GM12878 (cell line): ENCODE measurements around the gene PPP5C. TPM values are rescaled to one million over a fixed set of nuclear protein-coding genes. Genes with fewer than 3 reads are reported as not detected.

ENCODE experiments used
- ATAC-seq: fragments of 200-7000 bp; cut with Tn5 transposase; 3 replicates; pipeline ENCODE4 v1.9.1; 2020; ENCODE audit warnings: mild to moderate bottlenecking, moderate library complexity
- BruUV-seq: library from RNA; stranded (reverse); fragments of 400-500 nt; replicated peaks from 2 replicates; lab custom pipeline; 2021; lab: Mats Ljungman, UMichigan
- CTCF ChIA-PET: fragments of 300-600 bp; sonication (Branson Sonifier 250); formaldehyde crosslinking; extraction: SDS; loops from one replicate; lab custom pipeline; 2021; ENCODE audit warnings: inconsistent platforms; lab: Yijun Ruan, JAX
- POLR2A ChIA-PET: fragments of 350-600 bp; formaldehyde crosslinking; extraction: SDS; loops from one replicate; lab custom pipeline; 2021; ENCODE audit warnings: inconsistent platforms; lab: Charles Lee
- RAD21 ChIA-PET: fragments of 300-600 bp; sonication (Branson Sonifier 250); formaldehyde crosslinking; loops from one replicate; lab custom pipeline; 2023; ENCODE audit warnings: antibody characterized with exemption; ENCODE audit not compliant: unreplicated experiment; lab: Charles Lee
- SMC1A ChIA-PET: fragments of 300-600 bp; sonication (Branson Sonifier 250); formaldehyde crosslinking; loops from one replicate; lab custom pipeline; 2023; ENCODE audit not compliant: unreplicated experiment, uncharacterized antibody; lab: Charles Lee
- DNase-seq: peaks from one replicate; pipeline ENCODE4 v3.0.0-alpha.2; 2011; ENCODE audit warnings: low read depth, low spot score
- FAIRE-seq: peaks from 3 replicates; lab custom pipeline; 2011; peaks lifted over from hg19 to GRCh38; lab: Jason Lieb, UNC
- H2AFZ ChIP-seq: 2 replicates; pipeline ENCODE4 v1.6.0; 2011; ENCODE audit warnings: low read depth, low read length, control low read depth; ENCODE audit not compliant: control insufficient read depth
- H3K27ac ChIP-seq: 2 replicates; pipeline ENCODE4 v1.5.1; 2011; ENCODE audit warnings: control low read depth; ENCODE audit not compliant: control insufficient read depth, insufficient read depth
- H3K27me3 ChIP-seq, 2 experiments: replicated peaks in 1 of 2; 2 replicates each; pipeline versions ENCODE4 v1.6.0 to v1.6.1; 2011; ENCODE audit warnings: low read length in 1 of 2; ENCODE audit not compliant: control insufficient read depth in 2 of 2, insufficient read depth in 2 of 2
- H3K36me3 ChIP-seq, 2 experiments: 2 replicates each; pipeline ENCODE4 v1.5.1; 2011; ENCODE audit warnings: low read length in 1 of 2; ENCODE audit not compliant: control insufficient read depth in 2 of 2, insufficient read depth in 2 of 2
- H3K4me1 ChIP-seq: 2 replicates; pipeline ENCODE4 v1.6.1; 2011; ENCODE audit warnings: mild to moderate bottlenecking, low read length, moderate library complexity, mixed read lengths; ENCODE audit not compliant: control insufficient read depth, insufficient read depth
- H3K4me2 ChIP-seq: 2 replicates; pipeline ENCODE4 v1.6.0; 2011; ENCODE audit warnings: control low read depth; ENCODE audit not compliant: control insufficient read depth, insufficient read depth
- H3K4me3 ChIP-seq: fragments of 200-600 bp; sonication (generic); 2 replicates; pipeline ENCODE4 v1.5.1; 2016
- H3K79me2 ChIP-seq: 2 replicates; pipeline ENCODE4 v1.6.0; 2011; ENCODE audit warnings: low read length; ENCODE audit not compliant: control insufficient read depth, insufficient read depth
- H3K9ac ChIP-seq: 2 replicates; pipeline ENCODE4 v1.8.0; 2011; ENCODE audit warnings: low read length, control low read depth, mixed read lengths; ENCODE audit not compliant: control insufficient read depth, insufficient read depth
- H3K9me3 ChIP-seq: replicated peaks from 3 replicates; pipeline ENCODE4 v1.5.1; 2011; ENCODE audit warnings: mild to moderate bottlenecking, low read length; ENCODE audit not compliant: control insufficient read depth, insufficient read depth
- H4K20me1 ChIP-seq: 2 replicates; pipeline ENCODE4 v1.6.0; 2011; ENCODE audit not compliant: control insufficient read depth, insufficient read depth
- CEBPZ ChIP-seq: fragments of 150-350 bp; IDR thresholded peaks from 2 replicates; pipeline ENCODE4 v1.6.1; 2016; ENCODE audit warnings: low read depth, low read length
- CHD1 ChIP-seq: IDR thresholded peaks from 2 replicates; pipeline ENCODE4 v1.6.1; 2012; ENCODE audit warnings: low read depth, low read length, improper control_type of control experiment
- CHD4 ChIP-seq: fragments of 200-600 bp; sonication (generic); IDR thresholded peaks from 2 replicates; pipeline ENCODE4 v1.6.1; 2016; ENCODE audit warnings: mild to moderate bottlenecking
- HDAC2 ChIP-seq: fragments of 200-600 bp; sonication (generic); IDR thresholded peaks from 2 replicates; pipeline ENCODE4 v1.6.1; 2017
- HDAC6 ChIP-seq: fragments of 200-600 bp; sonication (generic); IDR thresholded peaks from one replicate; pipeline ENCODE4 v1.8.0; 2017; ENCODE audit warnings: antibody characterized with exemption; ENCODE audit not compliant: unreplicated experiment
- IRF5 ChIP-seq: fragments of 450-650 bp; IDR thresholded peaks from 2 replicates; pipeline ENCODE4 v1.6.1; 2017; ENCODE audit warnings: borderline replicate concordance
- MTA2 ChIP-seq: fragments of 450-650 bp; IDR thresholded peaks from 2 replicates; pipeline ENCODE4 v1.6.1; 2016; ENCODE audit warnings: low read depth, mild to moderate bottlenecking, moderate library complexity
- NBN ChIP-seq: fragments of 450-650 bp; IDR thresholded peaks from 2 replicates; pipeline ENCODE4 v1.6.1; 2016
- RAD21 ChIP-seq: IDR thresholded peaks from 2 replicates; pipeline ENCODE4 v1.6.1; 2011; ENCODE audit warnings: mild to moderate bottlenecking, low read depth, low read length, moderate library complexity; ENCODE audit not compliant: insufficient read depth
- RCOR1 ChIP-seq: conservative IDR thresholded peaks from 2 replicates; pipeline ENCODE4 v1.6.1; 2012; ENCODE audit warnings: low read depth, low read length, improper control_type of control experiment
- TCF3 ChIP-seq: IDR thresholded peaks from 2 replicates; pipeline ENCODE4 v1.6.1; 2012; ENCODE audit warnings: low read depth, mild to moderate bottlenecking, low read length, borderline replicate concordance; ENCODE audit not compliant: insufficient read depth
- ZBTB11 ChIP-seq: fragments of 450-650 bp; formaldehyde crosslinking; IDR thresholded peaks from 2 replicates; pipeline ENCODE4 v1.5.0; 2022; ENCODE audit warnings: mild to moderate bottlenecking, missing genetic modification characterization
- WGBS: methylation state at CpG from one replicate; pipeline ENCODE4 v1.1.6; 2016; ENCODE audit warnings: low lambda C conversion rate; ENCODE audit not compliant: insufficient replicate concordance, insufficient coverage; ENCODE audit errors: missing lambda C conversion rate; 5-methylcytosine and 5-hydroxymethylcytosine counted together
- in situ Hi-C: fragments of 300-500 bp; cut with MboI; formaldehyde crosslinking; loops from 9 replicates; pipeline ENCODE4 v1.14.3; 2018; ENCODE audit warnings: mixed read lengths
- intact Hi-C: fragments of 100-400 bp; cut with micrococcal nuclease; formaldehyde crosslinking; loops from one replicate; pipeline ENCODE4 v1.14.2; 2022; ENCODE audit not compliant: unreplicated experiment
- polyA plus RNA-seq, 11 experiments: library from polyadenylated mRNA; depleted of rRNA in 4 of 11; unstranded in 6 of 11; stranded (reverse) in 5 of 11; fragments of >200 nt; fragmentation: Nextera tagmentation in 4 of 11; fragmentation: Illumina TruSeq in 1 of 11; extraction: Ambion mirVana in 4 of 11; extraction: Trizol in 1 of 11; gene quantifications; 1 replicate in 1 of 11; 2 replicates in 10 of 11; pipeline versions ENCODE4 v1.2.1 to v1.2.3, GENCODE V29; 2011 to 2016; ENCODE audit warnings: inconsistent platforms in 2 of 11, missing spikeins in 2 of 11, low read depth in 1 of 11
- total RNA-seq, 4 experiments: library from RNA; depleted of rRNA in 3 of 4; stranded (reverse); fragments of >200 nt in 3 of 4; fragmentation: Illumina TruSeq in 1 of 4; extraction: Trizol in 1 of 4; gene quantifications; 2 replicates each; pipeline versions ENCODE4 v1.2.1 to v1.2.3, GENCODE V29; 2013 to 2021
- TF ChIP-seq, protein P1 (sequence below): fragments of 450-650 bp; IDR thresholded peaks from 2 replicates; pipeline ENCODE4 v1.6.1; 2014; ENCODE audit warnings: mild to moderate bottlenecking

PPP5C gene
- total and polyA plus RNA-seq, 10 of the 15 experiments (the other 5 are each of a cell fraction or from before 2014, with no cell fraction given): 1.1 to 154 (median 94.5) TPM

- intact Hi-C loops (no loop called here), in situ Hi-C loops (loop anchor here (5.0 kb wide), 1 partner anchor 82 kb away; no protein-coding TSS in a partner anchor)
- no peak overlapping the region for H3K27ac ChIP-seq
- FAIRE-seq: no peak
- no peak for ATAC-seq
- ChIA-PET SMC1A (no interaction called here), RAD21 (interaction anchor here (1.3 kb wide), 1 partner anchor 125 kb away, joined by 4 read pairs; no protein-coding TSS in a partner anchor), CTCF (interaction anchor here (1.4 to 1.7 kb wide), 4 partner anchors 9 to 111 kb away, joined by 3 to 5 read pairs (median 4); no protein-coding TSS in a partner anchor), POLR2A (no interaction called here)
- no peak for DNase-seq
- H3K79me2 ChIP-seq: no peaks in the 10 kb centered on the region
- H3K36me3 ChIP-seq: no peaks in the 10 kb centered on the region
- H3K27me3 ChIP-seq: peaks cover 0 to 3% of the 10 kb centered on the region in 2 experiments; a peak in 3 of 4 replicates
- WGBS: 37% methylated on average over 36 of the region's 41 CpGs
- no peaks in the 10 kb centered on the region for H4K20me1 ChIP-seq
- H3K4me1 ChIP-seq: no peaks in the 10 kb centered on the region
- no TSS peak for BruUV-seq
- H3K9ac ChIP-seq: no peak overlapping the region
- H3K4me3 ChIP-seq: no peak overlapping the region
- H2AFZ ChIP-seq: no peak overlapping the region
- H3K9me3 ChIP-seq: no peaks in the 10 kb centered on the region
- H3K4me2 ChIP-seq: no peak overlapping the region
- no peak for TF ChIP-seq HDAC2
- no peak for TF ChIP-seq CHD1
- no peak for TF ChIP-seq HDAC6
- TF ChIP-seq RCOR1: no peak
- TF ChIP-seq CEBPZ: no peak
- TF ChIP-seq, protein P1, sequence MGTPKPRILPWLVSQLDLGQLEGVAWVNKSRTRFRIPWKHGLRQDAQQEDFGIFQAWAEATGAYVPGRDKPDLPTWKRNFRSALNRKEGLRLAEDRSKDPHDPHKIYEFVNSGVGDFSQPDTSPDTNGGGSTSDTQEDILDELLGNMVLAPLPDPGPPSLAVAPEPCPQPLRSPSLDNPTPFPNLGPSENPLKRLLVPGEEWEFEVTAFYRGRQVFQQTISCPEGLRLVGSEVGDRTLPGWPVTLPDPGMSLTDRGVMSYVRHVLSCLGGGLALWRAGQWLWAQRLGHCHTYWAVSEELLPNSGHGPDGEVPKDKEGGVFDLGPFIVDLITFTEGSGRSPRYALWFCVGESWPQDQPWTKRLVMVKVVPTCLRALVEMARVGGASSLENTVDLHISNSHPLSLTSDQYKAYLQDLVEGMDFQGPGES: no peak
- TF ChIP-seq TCF3: no peak
- no peak for TF ChIP-seq CHD4
- no peak for TF ChIP-seq MTA2
- TF ChIP-seq ZBTB11 (CRISPR knock-in tag): no peak
- TF ChIP-seq IRF5: no peak
- TF ChIP-seq NBN: no peak
- TF ChIP-seq RAD21: no peak
Measured at GRCh38 chr19:46404753-46405468, 58.0 kb downstream of the PPP5C start.
